Fibroblast of skin of right quadriceps (primary cell): ENCODE data around the gene VPS13A.

ENCODE experiments used
- DNase-seq: peaks from one replicate; pipeline ENCODE4 v3.0.0-alpha.2; 2013

Gene VPS13A

GRCh38 chr9:77462066-77462465 lies 284.7 kb downstream of the VPS13A start:
- no peak for DNase-seq

DNA sequence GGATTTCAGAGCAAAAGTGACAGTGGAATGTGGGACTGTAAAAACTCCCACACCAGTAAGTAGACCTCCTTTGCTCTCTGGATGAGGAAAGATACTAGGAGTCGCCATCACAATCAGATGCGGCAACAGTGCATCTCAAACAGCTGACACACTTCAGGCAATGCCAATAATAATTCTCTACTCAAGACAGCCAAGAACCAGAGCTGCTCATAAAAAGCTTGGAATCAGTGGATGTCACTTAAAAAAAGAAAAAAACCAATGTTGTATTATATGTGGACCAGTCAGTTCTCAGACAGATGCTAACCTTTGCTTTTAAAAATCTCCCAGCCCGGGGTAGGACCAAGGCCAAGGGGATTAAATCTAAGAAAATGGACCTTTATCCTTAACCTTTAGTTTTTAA lies 285.8 kb downstream of the VPS13A start:
- no peak for DNase-seq

GRCh38 chr9:77464661-77465060 lies 287.3 kb downstream of the VPS13A start:
- DNase-seq, result peak; percentile 79

GRCh38 chr9:77469515-77470231 lies 292.3 kb downstream of the VPS13A start:
- DNase-seq, result peak; percentile 85
